MM.1S (cell line): ENCODE data around the gene MYO10.

Experiments
- DNase-seq: peaks from one replicate; pipeline ENCODE4 v3.0.0-alpha.2; 2015
- H2AFZ ChIP-seq: fragments of 300-600 bp; sonication (generic); 2 replicates; pipeline ENCODE4 v1.6.0; 2016; ENCODE audit warnings: antibody characterized with exemption, low read length
- H3F3A ChIP-seq: fragments of 300-600 bp; sonication (generic); 2 replicates; pipeline ENCODE4 v1.6.1; 2016; ENCODE audit warnings: mild to moderate bottlenecking, antibody characterized with exemption, low read length, moderate library complexity, mixed read lengths; ENCODE audit not compliant: insufficient read depth
- H3K27ac ChIP-seq: fragments of 300-600 bp; sonication (generic); 2 replicates; pipeline ENCODE4 v1.5.1; 2016; ENCODE audit warnings: mild to moderate bottlenecking, low read length
- H3K27me3 ChIP-seq: fragments of 300-600 bp; sonication (generic); replicated peaks from 2 replicates; pipeline ENCODE4 v1.6.0; 2016; ENCODE audit warnings: low read length; ENCODE audit not compliant: insufficient read depth
- H3K36me3 ChIP-seq: fragments of 300-600 bp; sonication (generic); replicated peaks from 2 replicates; pipeline ENCODE4 v1.6.1; 2016; ENCODE audit warnings: mild to moderate bottlenecking, low read length, mixed read lengths; ENCODE audit not compliant: insufficient read depth
- H3K4me1 ChIP-seq: fragments of 300-600 bp; sonication (generic); 2 replicates; pipeline ENCODE4 v1.6.1; 2016; ENCODE audit warnings: low read length, mixed read lengths
- H3K4me2 ChIP-seq: fragments of 300-600 bp; sonication (generic); 2 replicates; pipeline ENCODE4 v1.6.0; 2016; ENCODE audit warnings: low read depth, low read length
- H3K4me3 ChIP-seq: fragments of 300-600 bp; sonication (generic); 2 replicates; pipeline ENCODE4 v1.5.1; 2016; ENCODE audit warnings: low read length, mixed read lengths
- H3K79me2 ChIP-seq: fragments of 300-600 bp; sonication (generic); 2 replicates; pipeline ENCODE4 v1.6.1; 2016; ENCODE audit warnings: mixed run types, low read length, mixed read lengths
- H3K9ac ChIP-seq: fragments of 300-600 bp; sonication (generic); 2 replicates; pipeline ENCODE4 v1.6.1; 2016; ENCODE audit warnings: low read length, mixed read lengths
- H3K9me2 ChIP-seq: fragments of 300-600 bp; sonication (generic); replicated peaks from 2 replicates; pipeline ENCODE4 v1.6.1; 2016; ENCODE audit warnings: mild to moderate bottlenecking, low read length, mixed read lengths; ENCODE audit not compliant: insufficient read depth
- H3K9me3 ChIP-seq: fragments of 300-600 bp; sonication (generic); replicated peaks from 2 replicates; pipeline ENCODE4 v1.6.1; 2016; ENCODE audit warnings: mild to moderate bottlenecking, low read length, mixed read lengths; ENCODE audit not compliant: insufficient read depth
- H4K20me1 ChIP-seq: fragments of 300-600 bp; sonication (generic); 2 replicates; pipeline ENCODE4 v1.6.1; 2016; ENCODE audit warnings: mild to moderate bottlenecking, low read length, moderate library complexity, mixed read lengths; ENCODE audit not compliant: insufficient read depth
- CTCF ChIP-seq: fragments of 300-600 bp; sonication (generic); IDR thresholded peaks from 2 replicates; pipeline ENCODE4 v1.5.1; 2016; ENCODE audit warnings: antibody characterized with exemption, low read length, mixed read lengths
- EZH2 ChIP-seq: fragments of 300-600 bp; sonication (generic); optimal IDR thresholded peaks from 2 replicates; pipeline ENCODE3; 2017; ENCODE audit warnings: low read depth, mild to moderate bottlenecking, antibody characterized with exemption, low read length, mixed read lengths
- EZH2phosphoT487 ChIP-seq: fragments of 300-600 bp; sonication (generic); IDR thresholded peaks from 2 replicates; pipeline ENCODE4 v1.6.1; 2018; ENCODE audit warnings: antibody characterized with exemption, low read length

The MYO10 gene

GRCh38 chr5:16628376-16628775, 307.7 kb downstream of the MYO10 start:
- H3K4me1 ChIP-seq = no peaks in the 10 kb centered on the region
- H3K27me3 ChIP-seq = no peaks in the 10 kb centered on the region
- H3K4me3 ChIP-seq = no peak overlapping the region
- no peaks in the 10 kb centered on the region for H3K79me2 ChIP-seq
- no peak overlapping the region for H2AFZ ChIP-seq
- no peak overlapping the region for H3K4me2 ChIP-seq
- no peak overlapping the region for H3K9ac ChIP-seq
- H3K36me3 ChIP-seq = no peaks in the 10 kb centered on the region
- no peak for TF ChIP-seq EZH2
- TF ChIP-seq CTCF = no peak
- no peak for TF ChIP-seq EZH2phosphoT487
- no peak for DNase-seq
- no peaks in the 10 kb centered on the region for H3K9me3 ChIP-seq
- H3K27ac ChIP-seq = no peak overlapping the region
- no peaks in the 10 kb centered on the region for H4K20me1 ChIP-seq
- H3K9me2 ChIP-seq = no peaks in the 10 kb centered on the region
- no peaks in the 10 kb centered on the region for H3F3A ChIP-seq

GRCh38 chr5:16626696-16627264, 309.3 kb downstream of the MYO10 start:
- H3K4me3 ChIP-seq = no peak overlapping the region
- no peak overlapping the region for H2AFZ ChIP-seq
- no peaks in the 10 kb centered on the region for H3K4me1 ChIP-seq
- H4K20me1 ChIP-seq = no peaks in the 10 kb centered on the region
- H3K27ac ChIP-seq = no peak overlapping the region
- H3K4me2 ChIP-seq = no peak overlapping the region
- no peaks in the 10 kb centered on the region for H3K36me3 ChIP-seq
- no peaks in the 10 kb centered on the region for H3K9me3 ChIP-seq
- peak; percentile 35 for DNase-seq
- H3K27me3 ChIP-seq = no peaks in the 10 kb centered on the region
- H3K79me2 ChIP-seq = no peaks in the 10 kb centered on the region
- H3K9me2 ChIP-seq = no peaks in the 10 kb centered on the region
- H3F3A ChIP-seq = no peaks in the 10 kb centered on the region
- TF ChIP-seq CTCF (no peak), EZH2 (no peak), EZH2phosphoT487 (no peak)
- no peak overlapping the region for H3K9ac ChIP-seq

GRCh38 chr5:16625096-16625495, 311.0 kb downstream of the MYO10 start:
- Histone ChIP-seq H3K36me3 (no peaks in the 10 kb centered on the region), H3K9me3 (no peaks in the 10 kb centered on the region), H3K27ac (no peak overlapping the region), H3K9ac (no peak overlapping the region), H3K4me3 (no peak overlapping the region), H3K9me2 (no peaks in the 10 kb centered on the region), H2AFZ (no peak overlapping the region), H3K4me1 (no peaks in the 10 kb centered on the region), H3K27me3 (no peaks in the 10 kb centered on the region), H4K20me1 (no peaks in the 10 kb centered on the region), H3F3A (no peaks in the 10 kb centered on the region), H3K4me2 (no peak overlapping the region), H3K79me2 (no peaks in the 10 kb centered on the region)
- TF ChIP-seq CTCF = no peak
- no peak for TF ChIP-seq EZH2
- TF ChIP-seq EZH2phosphoT487 = no peak
- DNase-seq = no peak
